HEK293 (cell line): ENCODE measurements around the gene MTTP.

Experiments
- CTCF ChIA-PET: fragments of 350-600 bp; formaldehyde crosslinking; extraction: SDS; loops from one replicate; lab custom pipeline; 2021; ENCODE audit warnings: antibody characterized with exemption; lab: Yijun Ruan, JAX
- POLR2A ChIA-PET: fragments of 300-600 bp; formaldehyde crosslinking; extraction: SDS; loops from one replicate; lab custom pipeline; 2020; ENCODE audit warnings: antibody characterized with exemption, inconsistent platforms; lab: Yijun Ruan, JAX
- H3K27ac ChIP-seq: fragments of 200-500 bp; sonication (Bioruptor generic); 2 replicates; pipeline ENCODE4 v1.5.1; 2014; ENCODE audit warnings: low read depth, low read length, control low read depth, inconsistent platforms; ENCODE audit errors: extremely low read depth
- H3K36me3 ChIP-seq, 2 experiments: fragments of 200-500 bp in 1 of 2; sonication (Bioruptor generic) in 1 of 2; 1 replicate in 1 of 2; 2 replicates in 1 of 2; pipeline ENCODE4 v1.5.1; 2014 to 2017; ENCODE audit warnings: inconsistent platforms in 2 of 2, low read length in 2 of 2; ENCODE audit not compliant: control insufficient read depth in 2 of 2, insufficient read depth in 1 of 2
- H3K4me1 ChIP-seq: fragments of 200-500 bp; sonication (Bioruptor generic); 2 replicates; pipeline ENCODE4 v1.5.1; 2014; ENCODE audit warnings: mild to moderate bottlenecking, low read length, inconsistent platforms; ENCODE audit not compliant: control insufficient read depth, insufficient read depth
- H3K4me3 ChIP-seq: 2 replicates; pipeline ENCODE4 v1.5.1; 2011; ENCODE audit warnings: low read depth, mild to moderate bottlenecking, control low read depth, low read length, moderate library complexity
- H3K9me3 ChIP-seq: fragments of 200-500 bp; sonication (Bioruptor generic); 2 replicates; pipeline ENCODE4 v1.5.1; 2014; ENCODE audit warnings: low read depth, low read length, inconsistent platforms; ENCODE audit not compliant: control insufficient read depth, insufficient read depth
- EGR2 ChIP-seq: fragments of 450-650 bp; formaldehyde crosslinking; IDR thresholded peaks from 2 replicates; pipeline ENCODE4 v1.5.1; 2016; ENCODE audit warnings: low read depth, missing biosample characterization, missing genetic modification characterization
- GLIS1 ChIP-seq: fragments of 450-650 bp; formaldehyde crosslinking; IDR thresholded peaks from 2 replicates; pipeline ENCODE4 v1.5.1; 2016; ENCODE audit warnings: missing biosample characterization, missing genetic modification characterization
- IKZF3 ChIP-seq: fragments of 450-650 bp; IDR thresholded peaks from 2 replicates; pipeline ENCODE4 v1.5.0; 2018; ENCODE audit warnings: missing biosample characterization, mild to moderate bottlenecking, missing genetic modification characterization, moderate library complexity
- KLF7 ChIP-seq: fragments of 450-650 bp; formaldehyde crosslinking; IDR thresholded peaks from 2 replicates; pipeline ENCODE4 v1.5.1; 2016; ENCODE audit warnings: missing biosample characterization, missing genetic modification characterization, borderline replicate concordance
- MYNN ChIP-seq: fragments of 450-650 bp; formaldehyde crosslinking; IDR thresholded peaks from 2 replicates; pipeline ENCODE4 v1.5.1; 2016; ENCODE audit warnings: missing biosample characterization, missing genetic modification characterization, borderline replicate concordance
- OSR2 ChIP-seq: fragments of 450-650 bp; formaldehyde crosslinking; IDR thresholded peaks from 2 replicates; pipeline ENCODE4 v1.5.1; 2016; ENCODE audit warnings: missing biosample characterization, missing genetic modification characterization
- SP7 ChIP-seq: fragments of 450-650 bp; formaldehyde crosslinking; IDR thresholded peaks from 2 replicates; pipeline ENCODE4 v1.5.1; 2016; ENCODE audit warnings: missing biosample characterization, missing genetic modification characterization
- ZBTB1 ChIP-seq: fragments of 450-650 bp; formaldehyde crosslinking; IDR thresholded peaks from 2 replicates; pipeline ENCODE4 v1.5.1; 2016; ENCODE audit warnings: missing biosample characterization, missing genetic modification characterization
- ZBTB26 ChIP-seq: fragments of 450-650 bp; formaldehyde crosslinking; optimal IDR thresholded peaks from 2 replicates; pipeline ENCODE3; 2016; ENCODE audit warnings: missing biosample characterization, mild to moderate bottlenecking, missing genetic modification characterization
- ZBTB44 ChIP-seq: fragments of 450-650 bp; IDR thresholded peaks from 2 replicates; pipeline ENCODE4 v1.5.1; 2018; ENCODE audit warnings: missing biosample characterization, mild to moderate bottlenecking, missing genetic modification characterization
- ZNF132 ChIP-seq: fragments of 450-650 bp; formaldehyde crosslinking; IDR thresholded peaks from 2 replicates; pipeline ENCODE4 v1.5.1; 2017; ENCODE audit warnings: missing biosample characterization, missing genetic modification characterization, borderline replicate concordance
- ZNF138 ChIP-seq: fragments of 450-650 bp; formaldehyde crosslinking; IDR thresholded peaks from 2 replicates; pipeline ENCODE4 v1.5.1; 2016; ENCODE audit warnings: missing biosample characterization, missing genetic modification characterization, borderline replicate concordance
- ZNF146 ChIP-seq: fragments of 450-650 bp; formaldehyde crosslinking; IDR thresholded peaks from 2 replicates; pipeline ENCODE4 v1.5.1; 2016; ENCODE audit warnings: missing biosample characterization, missing genetic modification characterization
- ZNF155 ChIP-seq: fragments of 450-650 bp; formaldehyde crosslinking; IDR thresholded peaks from 2 replicates; pipeline ENCODE4 v1.5.1; 2016; ENCODE audit warnings: missing biosample characterization, missing genetic modification characterization
- ZNF169 ChIP-seq: fragments of 450-650 bp; formaldehyde crosslinking; IDR thresholded peaks from 2 replicates; pipeline ENCODE4 v1.5.1; 2016; ENCODE audit warnings: missing biosample characterization, missing genetic modification characterization
- ZNF175 ChIP-seq: fragments of 450-650 bp; formaldehyde crosslinking; IDR thresholded peaks from 2 replicates; pipeline ENCODE4 v1.5.1; 2016; ENCODE audit warnings: missing biosample characterization, missing genetic modification characterization
- ZNF19 ChIP-seq: fragments of 450-650 bp; formaldehyde crosslinking; IDR thresholded peaks from 2 replicates; pipeline ENCODE4; 2016; ENCODE audit warnings: missing biosample characterization, missing genetic modification characterization, low read depth
- ZNF223 ChIP-seq: fragments of 450-650 bp; formaldehyde crosslinking; IDR thresholded peaks from 2 replicates; pipeline ENCODE4 v1.5.1; 2016; ENCODE audit warnings: missing biosample characterization, missing genetic modification characterization
- ZNF24 ChIP-seq: fragments of 450-650 bp; formaldehyde crosslinking; IDR thresholded peaks from 2 replicates; pipeline ENCODE4 v1.5.1; 2016; ENCODE audit warnings: missing biosample characterization, missing genetic modification characterization
- ZNF324 ChIP-seq: fragments of 450-650 bp; formaldehyde crosslinking; IDR thresholded peaks from 2 replicates; pipeline ENCODE4 v1.5.1; 2016; ENCODE audit warnings: missing biosample characterization, missing genetic modification characterization
- ZNF335 ChIP-seq: fragments of 450-650 bp; formaldehyde crosslinking; conservative IDR thresholded peaks from 2 replicates; pipeline ENCODE4 v1.5.1; 2016; ENCODE audit warnings: missing biosample characterization, missing genetic modification characterization
- ZNF354C ChIP-seq: fragments of 450-650 bp; formaldehyde crosslinking; IDR thresholded peaks from 2 replicates; pipeline ENCODE4 v1.5.1; 2016; ENCODE audit warnings: missing biosample characterization, missing genetic modification characterization, low read depth, borderline replicate concordance
- ZNF404 ChIP-seq: fragments of 450-650 bp; formaldehyde crosslinking; IDR thresholded peaks from 2 replicates; pipeline ENCODE4 v1.5.1; 2017; ENCODE audit warnings: missing biosample characterization, missing genetic modification characterization
- ZNF416 ChIP-seq: fragments of 450-650 bp; formaldehyde crosslinking; IDR thresholded peaks from 2 replicates; pipeline ENCODE4 v1.5.1; 2016; ENCODE audit warnings: missing biosample characterization, missing genetic modification characterization
- ZNF423 ChIP-seq: fragments of 450-650 bp; formaldehyde crosslinking; IDR thresholded peaks from 2 replicates; pipeline ENCODE4 v1.5.1; 2016; ENCODE audit warnings: missing biosample characterization, missing genetic modification characterization
- ZNF473 ChIP-seq: fragments of 450-650 bp; formaldehyde crosslinking; IDR thresholded peaks from 2 replicates; pipeline ENCODE4 v1.5.1; 2017; ENCODE audit warnings: missing biosample characterization, missing genetic modification characterization
- ZNF48 ChIP-seq: fragments of 450-650 bp; formaldehyde crosslinking; IDR thresholded peaks from 2 replicates; pipeline ENCODE4 v1.5.1; 2016; ENCODE audit warnings: missing biosample characterization, missing genetic modification characterization
- ZNF514 ChIP-seq: fragments of 450-650 bp; formaldehyde crosslinking; IDR thresholded peaks from 2 replicates; pipeline ENCODE4 v1.5.1; 2016; ENCODE audit warnings: missing biosample characterization, missing genetic modification characterization
- ZNF530 ChIP-seq: fragments of 450-650 bp; formaldehyde crosslinking; IDR thresholded peaks from 2 replicates; pipeline ENCODE4 v1.5.1; 2016; ENCODE audit warnings: low read depth, missing biosample characterization, missing genetic modification characterization
- ZNF610 ChIP-seq: fragments of 450-650 bp; formaldehyde crosslinking; IDR thresholded peaks from 2 replicates; pipeline ENCODE4 v1.5.1; 2016; ENCODE audit warnings: missing biosample characterization, missing genetic modification characterization, borderline replicate concordance
- ZNF747 ChIP-seq: fragments of 450-650 bp; formaldehyde crosslinking; IDR thresholded peaks from 2 replicates; pipeline ENCODE4 v1.5.1; 2016; ENCODE audit warnings: missing biosample characterization, missing genetic modification characterization
- ZSCAN23 ChIP-seq: fragments of 450-650 bp; formaldehyde crosslinking; IDR thresholded peaks from 2 replicates; pipeline ENCODE4 v1.5.1; 2016; ENCODE audit warnings: missing biosample characterization, missing genetic modification characterization
- ZSCAN4 ChIP-seq: fragments of 450-650 bp; formaldehyde crosslinking; IDR thresholded peaks from 2 replicates; pipeline ENCODE4 v1.5.1; 2017; ENCODE audit warnings: missing biosample characterization, missing genetic modification characterization
- ZSCAN5A ChIP-seq: fragments of 450-650 bp; formaldehyde crosslinking; IDR thresholded peaks from 2 replicates; pipeline ENCODE4 v1.5.1; 2016; ENCODE audit warnings: missing biosample characterization, missing genetic modification characterization
- ZXDB ChIP-seq: fragments of 450-650 bp; formaldehyde crosslinking; IDR thresholded peaks from 2 replicates; pipeline ENCODE4 v1.5.1; 2016; ENCODE audit warnings: missing biosample characterization, missing genetic modification characterization

MTTP gene

GRCh38 chr4:99664716-99665115 is 90.1 kb downstream of the MTTP start:
- ChIA-PET POLR2A (no interaction called here), CTCF (interaction anchor here (0.6 to 0.7 kb wide), 2 partner anchors 88 to 113 kb away, joined by 3 read pairs; no protein-coding TSS in a partner anchor)
- H3K9me3 ChIP-seq, result no peaks in the 10 kb centered on the region
- H3K36me3 ChIP-seq, result no peaks in the 10 kb centered on the region
- H3K27ac ChIP-seq, result no peak overlapping the region
- H3K4me1 ChIP-seq, result no peaks in the 10 kb centered on the region
- H3K4me3 ChIP-seq, result no peak overlapping the region
- TF ChIP-seq ZNF223 (tag by site-specific recombination), result no peak
- no peak for TF ChIP-seq ZSCAN23 (tag by site-specific recombination)
- no peak for TF ChIP-seq ZNF324 (tag by site-specific recombination)
- no peak for TF ChIP-seq ZNF610 (tag by site-specific recombination)
- no peak for TF ChIP-seq ZBTB1 (tag by site-specific recombination)
- no peak for TF ChIP-seq ZNF48 (tag by site-specific recombination)
- no peak for TF ChIP-seq ZBTB44
- no peak for TF ChIP-seq ZNF132 (tag by site-specific recombination)
- TF ChIP-seq EGR2 (tag by site-specific recombination), result no peak
- no peak for TF ChIP-seq ZNF19 (tag by site-specific recombination)
- TF ChIP-seq ZNF514, result no peak
- TF ChIP-seq ZNF175 (tag by site-specific recombination), result no peak
- no peak for TF ChIP-seq ZBTB26 (tag by site-specific recombination)
- no peak for TF ChIP-seq ZNF146
- no peak for TF ChIP-seq ZNF530 (tag by site-specific recombination)
- TF ChIP-seq ZNF155 (tag by site-specific recombination), result no peak
- no peak for TF ChIP-seq ZNF423
- TF ChIP-seq ZNF354C (tag by site-specific recombination), result no peak
- no peak for TF ChIP-seq OSR2 (tag by site-specific recombination)
- no peak for TF ChIP-seq SP7 (tag by site-specific recombination)

GRCh38 chr4:99665983-99666382 is 91.4 kb downstream of the MTTP start:
- no peak for TF ChIP-seq ZXDB
- no peak for TF ChIP-seq ZNF473 (tag by site-specific recombination)
- TF ChIP-seq ZNF138 (tag by site-specific recombination), result no peak
- no peak for TF ChIP-seq ZNF404 (tag by site-specific recombination)
- TF ChIP-seq MYNN (tag by site-specific recombination), result no peak
- TF ChIP-seq ZNF416 (tag by site-specific recombination), result no peak
- TF ChIP-seq IKZF3 (tag by site-specific recombination), result no peak
- no peak for TF ChIP-seq ZNF335 (tag by site-specific recombination)
- no peak for TF ChIP-seq ZSCAN5A (tag by site-specific recombination)
- TF ChIP-seq ZSCAN4 (tag by site-specific recombination), result no peak
- TF ChIP-seq ZNF24 (tag by site-specific recombination), result no peak
- TF ChIP-seq ZNF169, result no peak
- no peak for TF ChIP-seq ZSCAN23 (tag by site-specific recombination)
- TF ChIP-seq KLF7 (tag by site-specific recombination), result no peak
- no peak for TF ChIP-seq GLIS1 (tag by site-specific recombination)
- no peak for TF ChIP-seq ZNF747
- Histone ChIP-seq H3K36me3 (no peaks in the 10 kb centered on the region), H3K27ac (no peak overlapping the region), H3K9me3 (no peaks in the 10 kb centered on the region), H3K4me1 (no peaks in the 10 kb centered on the region), H3K4me3 (no peak overlapping the region)
- CTCF ChIA-PET, result no interaction called here
- POLR2A ChIA-PET, result no interaction called here
